HG03280 (cell line): ENCODE measurements around the gene HES4.

Experiments
- ATAC-seq: cut with Tn5 transposase; IDR thresholded peaks from one replicate; pipeline ENCODE4 v1.9.1; 2021; ENCODE audit warnings: mild to moderate bottlenecking, moderate library complexity; ENCODE audit not compliant: unreplicated experiment

HES4 gene

GRCh38 chr1:969260-969855 is 30.5 kb downstream of the HES4 start:
- no peak for ATAC-seq

- ATAC-seq, result no peak
Measured at GRCh38 chr1:967466-968343, 32.2 kb downstream of the HES4 start.

- peak; percentile 53 for ATAC-seq
Measured at GRCh38 chr1:966704-967300, 33.1 kb downstream of the HES4 start.

GRCh38 chr1:966135-966703 is 33.7 kb downstream of the HES4 start, which contains the start of gene PLEKHN1:
Gene PLEKHN1, plus strand, starts transcription at chr1:966482. Its CDS starts 50 bp downstream, at chr1:966532.
- ATAC-seq, result no peak

GRCh38 chr1:965526-966134 is 34.3 kb downstream of the HES4 start:
- ATAC-seq, result no peak

GRCh38 chr1:964691-965525 is 35.0 kb downstream of the HES4 start:
- no peak for ATAC-seq

- no peak for ATAC-seq
Measured at GRCh38 chr1:963746-964525, 36.0 kb downstream of the HES4 start.

GRCh38 chr1:963301-963651 is 36.6 kb downstream of the HES4 start:
- ATAC-seq, result no peak

GRCh38 chr1:962381-963300 is 37.3 kb downstream of the HES4 start:
- ATAC-seq, result no peak

GRCh38 chr1:961132-961669 is 38.7 kb downstream of the HES4 start:
- ATAC-seq, result no peak

GRCh38 chr1:960363-961131 is 39.4 kb downstream of the HES4 start, which contains the start of gene KLHL17:
Gene KLHL17, plus strand, starts transcription at chr1:960584. Its CDS starts 110 bp downstream, at chr1:960694.
- ATAC-seq, result no peak

- no peak for ATAC-seq
Measured at GRCh38 chr1:959731-960362, 40.0 kb downstream of the HES4 start.

GRCh38 chr1:958823-959730 is 40.8 kb downstream of the HES4 start, which contains the start of gene NOC2L:
Gene NOC2L, minus strand, starts transcription at chr1:959256. Its CDS starts 16 bp downstream, at chr1:959240.
- ATAC-seq, result peak; percentile 73

- no peak for ATAC-seq
Measured at GRCh38 chr1:956636-957035, 43.3 kb downstream of the HES4 start.

- no peak for ATAC-seq
Measured at GRCh38 chr1:955474-955873, 44.4 kb downstream of the HES4 start.

GRCh38 chr1:954927-955326 is 45.0 kb downstream of the HES4 start:
- no peak for ATAC-seq
